ENCODE measurements around the gene VAV3. TPM values are rescaled to one million over a fixed set of nuclear protein-coding genes. Genes with fewer than 3 reads are reported as not detected.

VAV3 gene
- polyA plus RNA-seq, 1 of the 3 experiments (the other 2 are of a cell fraction): not detected

- Histone ChIP-seq H3K4me2 (no peak overlapping the region), H3K27me3 (ENCODE audit: insufficient read depth) (no peaks in the 10 kb centered on the region), H3K27ac (ENCODE audit: low read depth in 2 of 2, low read length in 1 of 2) (no peak overlapping the region), H3K9ac (no peak overlapping the region), H3K36me3 (replicated peaks in 1 of 2; ENCODE audit: control insufficient read depth in 1 of 2, insufficient read depth in 2 of 2, low read length in 1 of 2) (no peaks in the 10 kb centered on the region), H4K20me1 (ENCODE audit: insufficient read depth) (no peaks in the 10 kb centered on the region), H3F3A (replicated peaks; ENCODE audit: insufficient read depth) (no peaks in the 10 kb centered on the region), H3K4me1 (ENCODE audit: control insufficient read depth in 1 of 2, insufficient read depth in 2 of 2, low read depth in 1 of 2, low read length in 1 of 2) (no peaks in the 10 kb centered on the region), H3K9me3 (no peaks in the 10 kb centered on the region), H3K4me3 (ENCODE audit: low read depth in 2 of 2, low read length in 1 of 2) (no peak overlapping the region), H3K79me2 (ENCODE audit: insufficient read depth) (no peaks in the 10 kb centered on the region), H2AFZ (ENCODE audit: low read depth) (no peak overlapping the region), H3K9me2 (no peaks in the 10 kb centered on the region)
- ChIA-PET CTCF (interaction anchor here (1.2 to 5.0 kb wide), 3 partner anchors 95 to 226 kb away, joined by 5 to 36 read pairs (median 5); no protein-coding TSS in a partner anchor), POLR2A (no interaction called here)
- WGBS (ENCODE audit: low lambda C conversion rate): 16% methylated on average over 2 of the region's 2 CpGs
- TF ChIP-seq EP300 (IDR thresholded peaks at IDR 0.05; ENCODE audit: borderline replicate concordance in 1 of 2, low read depth in 1 of 2, low read length in 1 of 2): no peak
- TF ChIP-seq TCF12 (IDR thresholded peaks at IDR 0.05): no peak
- no peak for TF ChIP-seq TEAD4 (IDR thresholded peaks at IDR 0.05; ENCODE audit: borderline replicate concordance, insufficient read depth)
- TF ChIP-seq JUND (IDR thresholded peaks at IDR 0.05): no peak
- TF ChIP-seq FOXJ3 (CRISPR knock-in tag; IDR thresholded peaks at IDR 0.05): no peak
- TF ChIP-seq, protein P1, sequence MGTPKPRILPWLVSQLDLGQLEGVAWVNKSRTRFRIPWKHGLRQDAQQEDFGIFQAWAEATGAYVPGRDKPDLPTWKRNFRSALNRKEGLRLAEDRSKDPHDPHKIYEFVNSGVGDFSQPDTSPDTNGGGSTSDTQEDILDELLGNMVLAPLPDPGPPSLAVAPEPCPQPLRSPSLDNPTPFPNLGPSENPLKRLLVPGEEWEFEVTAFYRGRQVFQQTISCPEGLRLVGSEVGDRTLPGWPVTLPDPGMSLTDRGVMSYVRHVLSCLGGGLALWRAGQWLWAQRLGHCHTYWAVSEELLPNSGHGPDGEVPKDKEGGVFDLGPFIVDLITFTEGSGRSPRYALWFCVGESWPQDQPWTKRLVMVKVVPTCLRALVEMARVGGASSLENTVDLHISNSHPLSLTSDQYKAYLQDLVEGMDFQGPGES (IDR thresholded peaks at IDR 0.05; ENCODE audit: low read depth, low read length): no peak
- TF ChIP-seq TAF1 (IDR thresholded peaks at IDR 0.05; ENCODE audit: borderline replicate concordance, low read depth, low read length): no peak
- no peak for TF ChIP-seq POLR2AphosphoS5 (IDR thresholded peaks at IDR 0.05; ENCODE audit: low read depth, low read length)
- TF ChIP-seq FOSL2 (IDR thresholded peaks at IDR 0.05; ENCODE audit: borderline replicate concordance, low read depth): no peak
- no peak for TF ChIP-seq ZBTB33 (IDR thresholded peaks at IDR 0.05; ENCODE audit: borderline replicate concordance, low read depth)
- no peak for TF ChIP-seq PBX3 (IDR thresholded peaks at IDR 0.05)
- TF ChIP-seq CTCF (IDR thresholded peaks at IDR 0.05): no peak
- no peak for TF ChIP-seq FOXM1 (IDR thresholded peaks at IDR 0.05; ENCODE audit: low read depth)
- TF ChIP-seq GABPA (IDR thresholded peaks at IDR 0.05; ENCODE audit: low read depth): no peak
- TF ChIP-seq, protein P2, sequence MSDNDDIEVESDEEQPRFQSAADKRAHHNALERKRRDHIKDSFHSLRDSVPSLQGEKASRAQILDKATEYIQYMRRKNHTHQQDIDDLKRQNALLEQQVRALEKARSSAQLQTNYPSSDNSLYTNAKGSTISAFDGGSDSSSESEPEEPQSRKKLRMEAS (IDR thresholded peaks at IDR 0.05; ENCODE audit: low read depth): no peak
- no peak for TF ChIP-seq EZH2phosphoT487 (IDR thresholded peaks at IDR 0.05; ENCODE audit: borderline replicate concordance, low read depth)
- no peak for TF ChIP-seq CHD2 (IDR thresholded peaks at IDR 0.05; ENCODE audit: low read length, partially characterized antibody)
- no peak for DNase-seq
Measured at GRCh38 chr1:107526524-107527198, 438.3 kb downstream of the VAV3 start.
